Hepatocyte (in vitro differentiated cells): ENCODE results near the gene VCL.

Source experiments
- EZH2 ChIP-seq: fragments of 200-600 bp; sonication (generic); IDR thresholded peaks from 2 replicates; pipeline ENCODE4 v1.6.1; 2016; ENCODE audit warnings: antibody characterized with exemption, mild to moderate bottlenecking, borderline replicate concordance
- EZH2phosphoT487 ChIP-seq: fragments of 200-600 bp; sonication (generic); IDR thresholded peaks from one replicate; pipeline ENCODE4 v1.6.1; 2018; ENCODE audit warnings: antibody characterized with exemption, mild to moderate bottlenecking, low read depth, moderate library complexity; ENCODE audit not compliant: unreplicated experiment, severe bottlenecking
- TF ChIP-seq, protein P1 (sequence below): fragments of 200-600 bp; sonication (generic); IDR thresholded peaks from 2 replicates; pipeline ENCODE4 v1.5.1; 2016; ENCODE audit warnings: antibody characterized with exemption, mild to moderate bottlenecking; ENCODE audit not compliant: poor library complexity

- TF ChIP-seq, protein P1, sequence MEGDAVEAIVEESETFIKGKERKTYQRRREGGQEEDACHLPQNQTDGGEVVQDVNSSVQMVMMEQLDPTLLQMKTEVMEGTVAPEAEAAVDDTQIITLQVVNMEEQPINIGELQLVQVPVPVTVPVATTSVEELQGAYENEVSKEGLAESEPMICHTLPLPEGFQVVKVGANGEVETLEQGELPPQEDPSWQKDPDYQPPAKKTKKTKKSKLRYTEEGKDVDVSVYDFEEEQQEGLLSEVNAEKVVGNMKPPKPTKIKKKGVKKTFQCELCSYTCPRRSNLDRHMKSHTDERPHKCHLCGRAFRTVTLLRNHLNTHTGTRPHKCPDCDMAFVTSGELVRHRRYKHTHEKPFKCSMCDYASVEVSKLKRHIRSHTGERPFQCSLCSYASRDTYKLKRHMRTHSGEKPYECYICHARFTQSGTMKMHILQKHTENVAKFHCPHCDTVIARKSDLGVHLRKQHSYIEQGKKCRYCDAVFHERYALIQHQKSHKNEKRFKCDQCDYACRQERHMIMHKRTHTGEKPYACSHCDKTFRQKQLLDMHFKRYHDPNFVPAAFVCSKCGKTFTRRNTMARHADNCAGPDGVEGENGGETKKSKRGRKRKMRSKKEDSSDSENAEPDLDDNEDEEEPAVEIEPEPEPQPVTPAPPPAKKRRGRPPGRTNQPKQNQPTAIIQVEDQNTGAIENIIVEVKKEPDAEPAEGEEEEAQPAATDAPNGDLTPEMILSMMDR = no peak
- no peak for TF ChIP-seq EZH2
- TF ChIP-seq EZH2phosphoT487 = no peak
Observed at GRCh38 chr10:73995035-73995358, 2.9 kb upstream of the VCL start.
